ENCODE results near the gene NPIPB8. TPM values are rescaled to one million over a fixed set of nuclear protein-coding genes. Genes with fewer than 3 reads are reported as not detected.
"Not testable (repeated sequence)": the region's sequence is repeated elsewhere in the genome, so short reads cannot be mapped to it uniquely, and the experiment has no call there.

Gene NPIPB8
- total RNA-seq, 1 donor from 2014 or later: not detected

GRCh38 chr16:28704246-28704645 lies 66.4 kb downstream of the NPIPB8 start:
- not testable (repeated sequence) for DNase-seq (ENCODE audit: low spot score); H3K36me3 ChIP-seq; H3K4me3 Mint-ChIP-seq; H3K4me2 ChIP-seq; H3K9me3 ChIP-seq (ENCODE audit: low read depth); H3K9me3 Mint-ChIP-seq; H3K27me3 Mint-ChIP-seq (ENCODE audit: insufficient read depth, low read depth); H4K20me1 ChIP-seq (ENCODE audit: low read depth); H3K27me3 ChIP-seq; H3K79me2 ChIP-seq (ENCODE audit: low read depth); H3K36me3 Mint-ChIP-seq; H3K27ac Mint-ChIP-seq; H3K9ac ChIP-seq; H3K4me3 ChIP-seq; H3K27ac ChIP-seq; H3F3A ChIP-seq (ENCODE audit: low read depth); H3K4me1 ChIP-seq; H3K4me1 Mint-ChIP-seq; H2AFZ ChIP-seq (replicated peaks)

Other genes with a start within 250 kb of the NPIPB8 start
- gene EIF3CL, start 234.2 kb upstream of the NPIPB8 start, total RNA-seq (ENCODE audit: low replicate concordance): 58.1 and 104 TPM in 2 replicates
- gene NPIPB7, start 165.7 kb upstream of the NPIPB8 start, total RNA-seq (ENCODE audit: low replicate concordance): not detected in 2 replicates
- 4.4 and 21.2 TPM in 2 replicates for gene CLN3, start 146.0 kb upstream of the NPIPB8 start, total RNA-seq (ENCODE audit: low replicate concordance)
- 0.15 TPM in 1 of 2 replicates, not detected in the other for gene APOBR, start 143.4 kb upstream of the NPIPB8 start, total RNA-seq (ENCODE audit: low replicate concordance)
- gene IL27, start 131.2 kb upstream of the NPIPB8 start, total RNA-seq (ENCODE audit: low replicate concordance): not detected in 2 replicates
- gene NUPR1, start 99.1 kb upstream of the NPIPB8 start, total RNA-seq (ENCODE audit: low replicate concordance): 0.03 TPM in 1 of 2 replicates, not detected in the other
- 5.3 and 16.4 TPM in 2 replicates for gene SGF29, start 84.1 kb upstream of the NPIPB8 start, total RNA-seq (ENCODE audit: low replicate concordance)
- 0.12 TPM in 1 of 2 replicates, not detected in the other for gene SULT1A2, start 41.0 kb upstream of the NPIPB8 start, total RNA-seq (ENCODE audit: low replicate concordance)
- 2.3 and 4.2 TPM in 2 replicates for gene SULT1A1, start 28.0 kb upstream of the NPIPB8 start, total RNA-seq (ENCODE audit: low replicate concordance)
- gene EIF3C, start 73.4 kb downstream of the NPIPB8 start, total RNA-seq (ENCODE audit: low replicate concordance): 172 and 237 TPM in 2 replicates
- 2.8 TPM in 1 of 2 replicates, not detected in the other for gene NPIPB9, start 113.7 kb downstream of the NPIPB8 start, total RNA-seq (ENCODE audit: low replicate concordance)
- 21.4 and 61.0 TPM in 2 replicates for gene ATXN2L, start 184.9 kb downstream of the NPIPB8 start, total RNA-seq (ENCODE audit: low replicate concordance)
- 74.0 and 131 TPM in 2 replicates for gene TUFM, start 208.3 kb downstream of the NPIPB8 start, total RNA-seq (ENCODE audit: low replicate concordance)
- gene SH2B1, start 225.8 kb downstream of the NPIPB8 start, total RNA-seq (ENCODE audit: low replicate concordance): 12.4 and 30.6 TPM in 2 replicates
- 1.6 and 8.2 TPM in 2 replicates for gene ATP2A1, start 240.4 kb downstream of the NPIPB8 start, total RNA-seq (ENCODE audit: low replicate concordance)

Data from neural progenitor cell (in vitro differentiated cells).